HG02840 (cell line): ENCODE results near the gene ZNF436.
"Not testable (repeated sequence)": the region's sequence is repeated elsewhere in the genome, so short reads cannot be mapped to it uniquely, and the experiment has no call there.

ENCODE experiments used
- ATAC-seq: cut with Tn5 transposase; IDR thresholded peaks from one replicate; pipeline ENCODE4 v1.9.1; 2021; ENCODE audit warnings: mild to moderate bottlenecking, moderate library complexity, moderate number of reproducible peaks; ENCODE audit not compliant: unreplicated experiment, low FRiP score

Gene ZNF436

GRCh38 chr1:23330846-23331245, 38.8 kb downstream of the ZNF436 start:
- no peak for ATAC-seq

- no peak for ATAC-seq
Observed at GRCh38 chr1:23325393-23325792, 44.2 kb downstream of the ZNF436 start.

GRCh38 chr1:23322770-23323169, 46.9 kb downstream of the ZNF436 start:
- no peak for ATAC-seq

GRCh38 chr1:23310280-23310679, 59.4 kb downstream of the ZNF436 start:
- ATAC-seq: not testable (repeated sequence)
